H1 (cell line): ENCODE results near the gene STXBP5. TPM values are rescaled to one million over a fixed set of nuclear protein-coding genes. Genes with fewer than 3 reads are reported as not detected.

ENCODE experiments used
- HDAC2 ChIP-seq, 2 experiments: fragments of 300-600 bp in 1 of 2; sonication (generic) in 1 of 2; IDR thresholded peaks; 2 replicates each; pipeline ENCODE4 v1.6.1; 2011 to 2012; ENCODE audit warnings: low read depth in 2 of 2, low read length in 2 of 2, mild to moderate bottlenecking in 2 of 2, moderate library complexity in 2 of 2, borderline replicate concordance in 1 of 2, inconsistent platforms in 1 of 2
- polyA plus RNA-seq, 7 experiments: library from polyadenylated mRNA; depleted of rRNA in 3 of 7; stranded (reverse) in 5 of 7; unstranded in 2 of 7; fragments of >200 nt in 5 of 7; fragments of 200-250 nt in 2 of 7; gene quantifications; 1 replicate in 5 of 7; 2 replicates in 1 of 7; 4 replicates in 1 of 7; pipeline versions ENCODE4 v1.2.1 to v1.2.3, GENCODE V29; 2011 to 2013; ENCODE audit warnings: missing spikeins in 2 of 7, mixed read lengths in 2 of 7
- total RNA-seq: library from RNA; stranded (reverse); fragmentation: NEBNext Ultra II Directional; extraction: Animal tissue kit (Norgen Biotek cat#: 25700); gene quantifications from 2 replicates; pipeline ENCODE4 v1.2.1, GENCODE V29; 2021

STXBP5 gene
- total and polyA plus RNA-seq, 2 of the 8 experiments (the other 6 are each of a cell fraction or from before 2014, with no cell fraction given): 2.7 to 10.8 TPM

GRCh38 chr6:147337921-147338320 is 133.7 kb downstream of the STXBP5 start (continued):
- TF ChIP-seq HDAC2 (IDR thresholded peaks at IDR 0.05; ENCODE audit: borderline replicate concordance in 1 of 2, low read depth in 2 of 2, low read length in 2 of 2): no peak
- TF ChIP-seq, all 59 proteins: peak for 0
